ENCODE results near the gene HMGB4.

HMGB4 gene

DNA sequence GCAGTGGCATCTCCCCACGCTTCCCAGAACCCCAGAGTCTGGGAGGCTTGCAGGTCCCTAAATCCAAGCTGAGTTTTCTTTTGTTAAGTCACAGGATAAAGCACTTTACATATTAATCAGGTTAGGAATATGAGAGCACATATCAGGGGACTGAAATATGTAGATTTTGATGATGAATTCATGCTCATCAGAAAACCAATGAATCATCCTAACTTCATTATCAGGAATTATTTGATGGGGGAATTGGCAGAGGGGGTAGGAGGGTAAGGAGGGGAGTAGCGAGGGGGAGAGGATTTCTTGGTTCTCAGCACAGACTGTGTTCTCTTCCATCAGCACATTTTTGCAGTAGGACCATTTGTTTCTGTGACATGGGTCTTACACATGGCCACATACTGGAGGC, 32.1 kb downstream of the HMGB4 start:
- DNase-seq (ENCODE audit: low spot score): no peak
- CTCF ChIA-PET: interaction anchor here (0.6 kb wide), 1 partner anchor 147 kb away, joined by 3 read pairs; no protein-coding TSS in a partner anchor
- TF ChIP-seq, protein P1, sequence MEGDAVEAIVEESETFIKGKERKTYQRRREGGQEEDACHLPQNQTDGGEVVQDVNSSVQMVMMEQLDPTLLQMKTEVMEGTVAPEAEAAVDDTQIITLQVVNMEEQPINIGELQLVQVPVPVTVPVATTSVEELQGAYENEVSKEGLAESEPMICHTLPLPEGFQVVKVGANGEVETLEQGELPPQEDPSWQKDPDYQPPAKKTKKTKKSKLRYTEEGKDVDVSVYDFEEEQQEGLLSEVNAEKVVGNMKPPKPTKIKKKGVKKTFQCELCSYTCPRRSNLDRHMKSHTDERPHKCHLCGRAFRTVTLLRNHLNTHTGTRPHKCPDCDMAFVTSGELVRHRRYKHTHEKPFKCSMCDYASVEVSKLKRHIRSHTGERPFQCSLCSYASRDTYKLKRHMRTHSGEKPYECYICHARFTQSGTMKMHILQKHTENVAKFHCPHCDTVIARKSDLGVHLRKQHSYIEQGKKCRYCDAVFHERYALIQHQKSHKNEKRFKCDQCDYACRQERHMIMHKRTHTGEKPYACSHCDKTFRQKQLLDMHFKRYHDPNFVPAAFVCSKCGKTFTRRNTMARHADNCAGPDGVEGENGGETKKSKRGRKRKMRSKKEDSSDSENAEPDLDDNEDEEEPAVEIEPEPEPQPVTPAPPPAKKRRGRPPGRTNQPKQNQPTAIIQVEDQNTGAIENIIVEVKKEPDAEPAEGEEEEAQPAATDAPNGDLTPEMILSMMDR (conservative IDR thresholded peaks at IDR 0.05; ENCODE audit: low read depth): no peak
- POLR2A ChIA-PET (ENCODE audit: low non-redundant PET): no interaction called here
- H3K27ac ChIP-seq: no peak overlapping the region

DNA sequence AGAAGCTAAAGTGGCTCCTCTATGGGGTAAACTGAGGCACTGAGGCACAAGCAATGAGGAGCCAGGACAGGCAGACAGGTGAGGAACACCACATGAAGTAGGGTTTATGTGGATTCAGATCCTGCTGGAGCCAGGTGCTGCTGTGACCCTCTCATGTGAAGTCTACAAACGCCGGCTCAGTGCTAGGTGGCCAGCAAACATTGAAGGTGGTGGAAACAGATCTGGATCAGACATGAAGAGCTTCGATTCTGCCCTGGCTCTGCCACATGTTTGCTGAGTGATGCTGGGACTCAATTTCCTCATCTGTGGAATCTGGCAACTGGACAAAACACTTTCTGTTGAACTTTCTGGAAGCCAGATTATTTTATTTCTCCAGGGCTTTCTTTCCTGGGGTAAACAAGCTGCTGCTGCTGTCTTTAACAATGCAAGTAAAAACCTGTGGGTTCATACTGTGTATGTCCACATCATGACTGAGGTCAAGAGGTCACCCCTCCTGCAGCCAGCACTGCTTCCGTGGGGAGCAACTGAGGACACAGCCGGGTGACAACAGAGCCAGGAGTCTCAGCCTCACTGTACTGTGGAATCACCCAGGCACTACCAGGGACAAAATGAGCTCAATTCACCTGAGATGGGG, 33.3 kb downstream of the HMGB4 start:
- DNase-seq (ENCODE audit: low spot score): no peak
- ChIA-PET POLR2A (ENCODE audit: low non-redundant PET) (no interaction called here), CTCF (no interaction called here)
- H3K27ac ChIP-seq: no peak overlapping the region
- TF ChIP-seq, protein P1 (conservative IDR thresholded peaks at IDR 0.05; ENCODE audit: low read depth): no peak

DNA sequence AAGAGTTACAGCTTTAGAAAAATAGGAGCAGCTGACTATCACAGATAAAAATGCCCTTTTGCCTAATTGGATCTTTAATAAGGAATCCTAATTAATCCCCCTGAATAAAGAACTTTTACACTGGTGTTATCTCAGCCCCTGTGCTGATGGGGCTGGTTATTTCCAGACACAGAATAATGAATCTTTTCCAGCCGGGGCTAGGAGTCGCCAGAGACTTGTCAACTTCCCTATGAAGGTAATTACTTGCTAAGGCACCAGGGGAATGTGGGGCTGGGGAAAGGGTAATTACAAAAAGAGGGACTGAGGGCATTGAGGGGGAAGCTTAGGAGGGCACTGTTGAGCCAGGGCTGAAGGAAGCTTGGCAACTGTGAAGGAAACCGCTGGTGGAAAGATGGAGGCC, 34.5 kb downstream of the HMGB4 start:
- CTCF ChIA-PET: no interaction called here

DNA sequence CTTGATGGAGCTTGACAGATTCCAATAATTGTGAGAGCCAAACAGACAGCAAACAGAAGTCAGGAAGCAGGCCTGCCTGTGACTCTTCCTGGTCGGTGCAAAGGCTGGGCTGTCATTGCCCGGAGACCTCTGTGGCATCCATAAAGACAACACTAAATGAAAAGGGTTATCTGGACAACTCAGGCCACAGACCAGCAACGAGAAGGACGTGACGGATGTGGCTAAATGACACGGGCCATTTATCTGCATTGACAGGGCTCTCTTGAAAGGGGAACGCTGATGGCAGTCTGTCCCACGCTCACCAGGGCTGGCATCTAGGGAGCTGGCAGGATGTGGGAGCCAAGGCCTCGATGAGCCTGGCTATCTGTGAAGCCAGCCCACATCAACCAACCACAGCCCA, 35.0 kb downstream of the HMGB4 start:
- DNase-seq (ENCODE audit: low spot score): no peak
- ChIA-PET CTCF (no interaction called here), POLR2A (ENCODE audit: low non-redundant PET) (no interaction called here)
- TF ChIP-seq, protein P1 (conservative IDR thresholded peaks at IDR 0.05; ENCODE audit: low read depth): no peak
- no peak overlapping the region for H3K27ac ChIP-seq

More for the DNA sequence above, 34.5 kb downstream of the HMGB4 start:
- no peak overlapping the region for H3K27ac ChIP-seq
- POLR2A ChIA-PET (ENCODE audit: low non-redundant PET): no interaction called here
- no peak for DNase-seq (ENCODE audit: low spot score)
- TF ChIP-seq, protein P1 (conservative IDR thresholded peaks at IDR 0.05; ENCODE audit: low read depth): no peak

DNA sequence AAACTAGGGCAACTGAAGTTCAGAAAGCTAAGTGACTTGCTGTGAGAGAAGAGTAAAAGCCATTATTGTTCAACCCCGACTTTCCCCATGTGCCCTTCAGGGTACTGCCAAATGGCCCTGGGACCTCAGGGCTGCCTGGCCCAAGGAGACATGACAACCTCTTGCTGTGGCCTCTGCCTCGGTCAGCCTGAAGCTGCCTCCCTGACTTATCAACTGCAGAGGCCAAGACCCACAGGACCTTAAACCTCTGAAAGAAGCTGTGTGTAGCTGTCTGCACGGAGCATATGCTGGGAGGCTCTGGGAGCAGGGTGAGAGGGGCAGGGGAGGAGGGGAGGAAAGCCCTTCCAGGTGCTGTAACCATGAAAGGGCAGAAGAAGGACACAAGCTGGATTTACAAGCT, 35.9 kb downstream of the HMGB4 start:
- CTCF ChIA-PET: no interaction called here
- no peak overlapping the region for H3K27ac ChIP-seq
- POLR2A ChIA-PET (ENCODE audit: low non-redundant PET): no interaction called here
- no peak for DNase-seq (ENCODE audit: low spot score)
- TF ChIP-seq, protein P1 (conservative IDR thresholded peaks at IDR 0.05; ENCODE audit: low read depth): no peak

DNA sequence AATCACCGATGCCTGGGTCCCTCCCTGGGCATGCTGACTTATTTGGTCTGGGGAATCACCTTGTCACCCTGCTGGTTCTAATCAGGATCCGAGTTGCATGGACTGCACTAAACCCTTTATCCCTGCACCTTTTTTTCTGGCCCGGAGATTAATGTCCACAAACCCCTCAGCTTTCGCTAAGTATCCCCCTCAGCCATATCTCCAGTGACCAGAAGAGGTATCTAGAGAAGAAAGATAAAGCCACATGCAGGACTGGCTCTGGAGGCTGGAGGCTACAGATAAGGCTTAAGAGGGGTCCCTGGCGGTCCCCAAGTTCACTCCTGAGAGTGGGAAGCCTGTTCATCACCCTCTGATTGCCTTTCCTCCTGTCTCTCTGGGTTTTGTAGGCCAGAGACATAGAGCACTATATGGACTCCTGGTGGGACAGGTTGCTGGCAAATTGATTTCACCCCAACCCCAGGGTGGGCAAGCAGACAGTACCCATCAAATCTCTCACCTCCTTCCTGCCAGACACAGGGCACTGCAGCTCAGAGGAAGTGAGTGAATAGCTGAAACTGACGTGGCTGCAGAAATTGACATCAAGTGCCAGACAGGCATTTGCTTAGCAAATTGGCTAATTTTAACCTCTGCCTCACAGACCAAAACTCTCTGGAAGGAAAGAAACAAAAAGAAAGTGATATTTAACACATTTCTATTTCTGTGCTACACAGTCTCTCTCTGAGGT, 38.8 kb downstream of the HMGB4 start:
- ChIA-PET CTCF (no interaction called here), POLR2A (ENCODE audit: low non-redundant PET) (no interaction called here)
- DNase-seq (ENCODE audit: low spot score): no peak

More for the DNA sequence above, 38.8 kb downstream of the HMGB4 start:
- TF ChIP-seq, protein P1 (conservative IDR thresholded peaks at IDR 0.05; ENCODE audit: low read depth): no peak
- no peak overlapping the region for H3K27ac ChIP-seq

Data from RWPE1 (cell line).